AG04450 (cell line): ENCODE measurements around the gene MYL5. TPM values are rescaled to one million over a fixed set of nuclear protein-coding genes. Genes with fewer than 3 reads are reported as not detected.
"Not testable (repeated sequence)": the region's sequence is repeated elsewhere in the genome, so short reads cannot be mapped to it uniquely, and the experiment has no call there.

ENCODE experiments used
- CTCF ChIA-PET: fragments of 300-600, 350-600 bp; formaldehyde crosslinking; extraction: SDS; loops from one replicate; lab custom pipeline; 2022; ENCODE audit warnings: antibody characterized with exemption, inconsistent platforms; lab: Charles Lee
- POLR2A ChIA-PET: fragments of 350-600 bp; formaldehyde crosslinking; extraction: SDS; loops from one replicate; lab custom pipeline; 2021; ENCODE audit warnings: antibody characterized with exemption, inconsistent platforms; lab: Yijun Ruan, JAX
- DNase-seq: peaks from one replicate; pipeline ENCODE4 v3.0.0-alpha.2; 2011; ENCODE audit warnings: low read depth, low spot score
- H3K27ac ChIP-seq: one replicate; pipeline ENCODE4 v1.5.1; 2012; ENCODE audit warnings: low read depth, low read length, control low read depth
- H3K27me3 ChIP-seq: one replicate; pipeline ENCODE4 v1.6.0; 2012; ENCODE audit warnings: low read length; ENCODE audit not compliant: control insufficient read depth, insufficient read depth
- H3K4me3 ChIP-seq: 2 replicates; pipeline ENCODE4 v1.5.1; 2011; ENCODE audit warnings: mild to moderate bottlenecking, low read depth, low read length, control low read depth
- H3K9me3 ChIP-seq: 2 replicates; pipeline ENCODE4 v1.5.1; 2012; ENCODE audit warnings: low read length; ENCODE audit not compliant: control insufficient read depth, insufficient read depth
- CTCF ChIP-seq: IDR thresholded peaks from 2 replicates; pipeline ENCODE4 v1.5.1; 2011; ENCODE audit warnings: low read depth, low read length, control low read depth, inconsistent platforms
- polyA plus RNA-seq: library from polyadenylated mRNA; depleted of rRNA; stranded (reverse); fragments of >200 nt; gene quantifications from 2 replicates; pipeline ENCODE4 v1.2.3, GENCODE V29; 2011; rRNA removed

The MYL5 gene
- polyA plus RNA-seq, 1 experiment, result 12.3 TPM

GRCh38 chr4:727576-727975 lies 53.2 kb downstream of the MYL5 start:
- TF ChIP-seq CTCF, result no peak
- CTCF ChIA-PET, result no interaction called here
- Histone ChIP-seq H3K9me3 (peaks cover 18% of the 10 kb centered on the region), H3K27ac (no peak overlapping the region), H3K27me3 (no peaks in the 10 kb centered on the region), H3K4me3 (no peak overlapping the region)
- DNase-seq, result no peak
- POLR2A ChIA-PET, result interaction anchor here (0.7 kb wide), 1 partner anchor 10 kb away, joined by 3 read pairs; no protein-coding TSS in a partner anchor

- Histone ChIP-seq H3K27ac (no peak overlapping the region), H3K9me3 (peaks cover 13% of the 10 kb centered on the region), H3K4me3 (no peak overlapping the region), H3K27me3 (no peaks in the 10 kb centered on the region)
- DNase-seq, result no peak
- no peak for TF ChIP-seq CTCF
- POLR2A ChIA-PET, result no interaction called here
- CTCF ChIA-PET, result interaction anchor here (1.8 kb wide), 1 partner anchor 12 kb away, joined by 16 read pairs; no protein-coding TSS in a partner anchor
These were observed 55.3 kb downstream of the MYL5 start for GRCh38 chr4:729336-730315.

- TF ChIP-seq CTCF, result no peak
- DNase-seq, result no peak
These were observed 56.2 kb downstream of the MYL5 start for GRCh38 chr4:730511-730910.

GRCh38 chr4:730946-731904 lies 56.9 kb downstream of the MYL5 start:
- H3K9me3 ChIP-seq, result peaks cover 13% of the 10 kb centered on the region
- H3K27me3 ChIP-seq, H3K27ac ChIP-seq, POLR2A ChIA-PET, DNase-seq, H3K4me3 ChIP-seq, CTCF ChIA-PET: not testable (repeated sequence)

More at GRCh38 chr4:730511-730910, 56.2 kb downstream of the MYL5 start:
- Histone ChIP-seq H3K27ac (no peak overlapping the region), H3K27me3 (no peaks in the 10 kb centered on the region), H3K4me3 (no peak overlapping the region), H3K9me3 (peaks cover 13% of the 10 kb centered on the region)
- ChIA-PET CTCF (no interaction called here), POLR2A (no interaction called here)

Other genes with a start within 250 kb of the MYL5 start
- 15.2 and 15.8 TPM in 2 replicates for gene ZNF721, start 175.4 kb upstream of the MYL5 start, polyA plus RNA-seq
- gene PIGG, start 175.3 kb upstream of the MYL5 start, polyA plus RNA-seq, result 40.3 and 46.2 TPM in 2 replicates
- not detected in 2 replicates for gene TMEM271, start 98.2 kb upstream of the MYL5 start, polyA plus RNA-seq
- gene PDE6B, start 49.0 kb upstream of the MYL5 start, polyA plus RNA-seq, result 0.20 and 0.64 TPM in 2 replicates
- 262 and 313 TPM in 2 replicates for gene ATP5ME, start 266 bp upstream of the MYL5 start, polyA plus RNA-seq
- gene SLC49A3, start 14.6 kb downstream of the MYL5 start, polyA plus RNA-seq, result 0.11 TPM in 1 of 2 replicates, not detected in the other
- gene PCGF3, start 31.3 kb downstream of the MYL5 start, polyA plus RNA-seq, result 37.2 and 44.2 TPM in 2 replicates
- gene CPLX1, start 151.6 kb downstream of the MYL5 start, polyA plus RNA-seq, result 0.11 TPM in 1 of 2 replicates, not detected in the other